HepG2 (cell line): Measurements from ENCODE around the gene MEF2D. TPM values are rescaled to one million over a fixed set of nuclear protein-coding genes. Genes with fewer than 3 reads are reported as not detected.

Experiments used
- ATAC-seq: fragments of 200-7000 bp; cut with Tn5 transposase; 3 replicates; pipeline ENCODE4 v1.9.1; 2020; ENCODE audit warnings: mild to moderate bottlenecking, moderate library complexity
- BruUV-seq: library from RNA; stranded (reverse); fragments of 400-500 nt; replicated peaks from 2 replicates; lab custom pipeline; 2021; lab: Mats Ljungman, UMichigan
- CTCF ChIA-PET: fragments of 300-600 bp; formaldehyde crosslinking; extraction: SDS; loops from one replicate; lab custom pipeline; 2021; ENCODE audit warnings: low total read pairs, inconsistent platforms, low intra/inter-chr PET ratio; lab: Yijun Ruan, JAX
- POLR2A ChIA-PET: fragments of 350-600 bp; sonication (Branson Sonifier 250); formaldehyde crosslinking; loops from one replicate; lab custom pipeline; 2020; ENCODE audit warnings: antibody characterized with exemption, inconsistent platforms; lab: Yijun Ruan, JAX
- DNase-seq: peaks from one replicate; pipeline ENCODE4 v3.0.0-alpha.2; 2015; ENCODE audit warnings: low spot score
- FAIRE-seq: peaks from 3 replicates; lab custom pipeline; 2011; peaks lifted over from hg19 to GRCh38; lab: Jason Lieb, UNC
- H2AFZ ChIP-seq: one replicate; pipeline ENCODE4 v1.6.1; 2011; ENCODE audit warnings: low read length, inconsistent platforms
- H3K27ac ChIP-seq: fragments of 300-600 bp; 3 replicates; pipeline ENCODE4 v1.8.0; 2011; ENCODE audit warnings: mixed run types, mild to moderate bottlenecking, mixed read lengths, low read length, inconsistent platforms; ENCODE audit not compliant: insufficient read depth; ENCODE audit errors: extremely low read length
- H3K27me3 ChIP-seq, 2 experiments: fragments of 200-600 bp in 1 of 2; 2 replicates in 1 of 2; 3 replicates in 1 of 2; pipeline versions ENCODE4 v1.6.0 to v1.8.0; 2011; ENCODE audit warnings: low read length in 2 of 2, mild to moderate bottlenecking in 2 of 2, moderate library complexity in 2 of 2, inconsistent platforms in 1 of 2; ENCODE audit not compliant: insufficient read depth in 2 of 2, control insufficient read depth in 1 of 2
- H3K36me3 ChIP-seq, 2 experiments: fragments of 200-600 bp in 1 of 2; replicated peaks in 1 of 2; 2 replicates in 1 of 2; 3 replicates in 1 of 2; pipeline versions ENCODE4 v1.5.1 to v1.8.0; 2011; ENCODE audit warnings: low read length in 2 of 2, inconsistent platforms in 1 of 2; ENCODE audit not compliant: insufficient read depth in 2 of 2, control insufficient read depth in 1 of 2
- H3K4me1 ChIP-seq: 2 replicates; pipeline ENCODE4 v1.5.1; 2012; ENCODE audit warnings: low read length, inconsistent platforms; ENCODE audit not compliant: insufficient read depth
- H3K4me2 ChIP-seq: 2 replicates; pipeline ENCODE4 v1.6.0; 2011; ENCODE audit warnings: low read depth, low read length, inconsistent platforms
- H3K4me3 ChIP-seq, 3 experiments: fragments of 200-600 bp in 1 of 3; sonication (generic), shearing (Covaris generic) in 1 of 3; replicated peaks in 1 of 3; 2 replicates each; pipeline ENCODE4 v1.5.1; 2011 to 2016; ENCODE audit warnings: low read length in 3 of 3, inconsistent platforms in 2 of 3, low read depth in 2 of 3, mild to moderate bottlenecking in 2 of 3, control low read depth in 1 of 3, mixed read lengths in 1 of 3; ENCODE audit not compliant: insufficient read depth in 1 of 3
- H3K79me2 ChIP-seq: one replicate; pipeline ENCODE4 v1.6.1; 2011; ENCODE audit warnings: low read length, inconsistent platforms; ENCODE audit not compliant: insufficient read depth
- H3K9ac ChIP-seq: 2 replicates; pipeline ENCODE4 v1.6.0; 2011; ENCODE audit warnings: mild to moderate bottlenecking, low read depth, low read length, inconsistent platforms; ENCODE audit not compliant: insufficient read depth
- H3K9me3 ChIP-seq: 2 replicates; pipeline ENCODE4 v1.5.1; 2012; ENCODE audit warnings: mild to moderate bottlenecking, low read length
- H4K20me1 ChIP-seq: 2 replicates; pipeline ENCODE4 v1.6.0; 2011; ENCODE audit warnings: inconsistent platforms, mild to moderate bottlenecking, low read length, moderate library complexity; ENCODE audit not compliant: insufficient read depth
- EEA1 ChIP-seq: sonication (generic); formaldehyde crosslinking; IDR thresholded peaks from 2 replicates; pipeline ENCODE4 v1.5.1; 2020; ENCODE audit warnings: mild to moderate bottlenecking, missing genetic modification reagents, borderline replicate concordance
- HOXA7 ChIP-seq: sonication (generic); formaldehyde crosslinking; IDR thresholded peaks from 2 replicates; pipeline ENCODE4 v1.8.1; 2022; ENCODE audit warnings: mild to moderate bottlenecking, missing genetic modification reagents, moderate library complexity
- SRF ChIP-seq: IDR thresholded peaks from 2 replicates; pipeline ENCODE4 v1.6.1; 2011; ENCODE audit warnings: mild to moderate bottlenecking, low read depth, low read length, moderate library complexity
- SSRP1 ChIP-seq: IDR thresholded peaks from 2 replicates; pipeline ENCODE4 v1.6.1; 2016; ENCODE audit warnings: control low read depth
- YY1 ChIP-seq: IDR thresholded peaks from 2 replicates; pipeline ENCODE4 v1.6.1; 2011; ENCODE audit warnings: low read length, low read depth, moderate library complexity, mild to moderate bottlenecking; ENCODE audit not compliant: insufficient read depth, insufficient replicate concordance
- ZBTB42 ChIP-seq: sonication (generic); formaldehyde crosslinking; IDR thresholded peaks from 2 replicates; pipeline ENCODE4 v1.5.0; 2020; ENCODE audit warnings: mild to moderate bottlenecking, missing genetic modification reagents
- ZNF567 ChIP-seq: sonication (generic); formaldehyde crosslinking; IDR thresholded peaks from 2 replicates; pipeline ENCODE4 v1.8.1; 2023; ENCODE audit warnings: mild to moderate bottlenecking, missing genetic modification reagents, borderline replicate concordance
- ZNF713 ChIP-seq: sonication (generic); formaldehyde crosslinking; IDR thresholded peaks from 2 replicates; pipeline ENCODE4 v1.4.0; 2020; ENCODE audit warnings: mild to moderate bottlenecking, missing genetic modification reagents
- WGBS: methylation state at CpG from one replicate; pipeline ENCODE4 v1.1.6; 2017; ENCODE audit warnings: low lambda C conversion rate; 5-methylcytosine and 5-hydroxymethylcytosine counted together
- in situ Hi-C: cut with HindIII; loops from 2 replicates; pipeline ENCODE4 v1.10.0; 2017; ENCODE audit warnings: low pct_unique_long_range_greater_than_20kb; ENCODE audit not compliant: extremely low pct_ligation_motif_present
- intact Hi-C: fragments of 100-400 bp; cut with micrococcal nuclease; formaldehyde crosslinking; loops from one replicate; pipeline ENCODE4 v1.10.0; 2022; ENCODE audit not compliant: unreplicated experiment
- polyA plus RNA-seq, 8 experiments: library from polyadenylated mRNA; depleted of rRNA in 3 of 8; stranded (reverse) in 7 of 8; unstranded in 1 of 8; fragments of >200 nt; fragmentation: Illumina TruSeq in 4 of 8; extraction: Trizol in 4 of 8; gene quantifications; 2 replicates each; pipeline versions ENCODE4 v1.2.1 to v1.2.3, GENCODE V29; 2011 to 2016; ENCODE audit warnings: low read depth in 4 of 8, missing spikeins in 1 of 8, mixed read lengths in 1 of 8; ENCODE audit not compliant: insufficient read depth in 1 of 8
- total RNA-seq, 5 experiments: library from RNA; depleted of rRNA; stranded (reverse); fragments of >200 nt; fragmentation: Illumina TruSeq; extraction: Trizol; gene quantifications; 2 replicates each; pipeline ENCODE4 v1.2.3, GENCODE V29; 2016; ENCODE audit warnings: low read depth in 1 of 5
- TF ChIP-seq, protein P1 (sequence below): sonication (generic); formaldehyde crosslinking; IDR thresholded peaks from 2 replicates; pipeline ENCODE4 v1.9.0; 2021; ENCODE audit warnings: missing genetic modification reagents, mild to moderate bottlenecking, borderline replicate concordance

MEF2D gene
- total and polyA plus RNA-seq, 2 of the 13 experiments (the other 11 are each of a cell fraction or from before 2014, with no cell fraction given), result 1.6 to 3.9 TPM

DNA sequence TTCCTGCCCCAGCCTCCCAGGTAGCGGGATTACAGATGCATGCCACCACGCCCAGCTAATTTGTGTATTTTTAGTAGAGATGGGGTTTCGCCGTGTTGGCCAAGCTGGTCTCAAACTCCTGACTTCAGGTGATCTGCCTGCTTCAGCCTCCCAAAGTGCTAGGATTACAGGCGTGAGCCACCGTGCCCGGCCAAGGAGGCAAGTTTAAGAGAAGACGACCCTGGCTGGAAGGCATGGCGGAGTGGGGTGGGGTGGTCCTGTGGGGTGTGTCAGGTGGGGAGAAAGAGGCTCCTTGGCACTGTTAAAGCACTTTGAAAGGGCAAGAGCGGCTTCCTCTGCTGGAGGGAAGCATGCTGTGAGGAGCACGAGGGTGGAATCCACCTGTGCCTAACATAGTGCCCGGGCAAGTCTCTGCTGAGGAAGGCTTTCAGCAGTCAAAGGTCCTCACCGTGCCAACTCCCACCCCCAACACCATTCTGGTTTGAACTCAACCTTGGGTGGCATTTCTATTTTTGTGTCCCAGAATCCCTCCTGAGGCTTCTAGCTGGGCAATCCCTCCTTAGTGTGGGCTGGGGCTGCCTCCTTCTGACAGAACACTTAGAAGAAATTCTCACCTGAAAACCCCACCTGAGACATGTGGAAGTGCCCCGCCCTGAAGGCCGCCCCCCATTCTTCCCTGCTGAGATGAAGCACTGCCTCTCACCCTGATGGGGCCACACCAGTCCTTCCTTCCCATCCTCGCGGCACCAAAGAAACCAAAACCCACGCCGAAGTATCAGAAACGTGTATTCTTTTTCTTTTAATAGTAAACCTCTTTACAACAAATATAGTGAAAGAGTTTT is 37.4 kb downstream of the MEF2D start:
- Histone ChIP-seq H3K4me3 (no peak overlapping the region), H3K4me1 (peaks cover 31% of the 10 kb centered on the region), H3K9me3 (no peaks in the 10 kb centered on the region), H3K79me2 (no peaks in the 10 kb centered on the region), H3K9ac (no peak overlapping the region), H4K20me1 (no peaks in the 10 kb centered on the region), H3K27ac (no peak overlapping the region), H3K36me3 (peaks cover 3 to 7% of the 10 kb centered on the region in 2 experiments; a peak in 3 of 5 replicates), H3K27me3 (no peaks in the 10 kb centered on the region), H3K4me2 (no peak overlapping the region), H2AFZ (no peak overlapping the region)
- FAIRE-seq (no peak), DNase-seq (no peak), ATAC-seq (no peak)
- in situ Hi-C loops, result no loop called here
- TF ChIP-seq EEA1 (no peak), HOXA7 (CRISPR knock-in tag) (no peak), ZNF713 (CRISPR knock-in tag) (no peak), SRF (no peak), SSRP1 (CRISPR knock-in tag) (no peak), ZNF567 (no peak), YY1 (no peak), ZBTB42 (CRISPR knock-in tag) (no peak)
- TF ChIP-seq, protein P1, sequence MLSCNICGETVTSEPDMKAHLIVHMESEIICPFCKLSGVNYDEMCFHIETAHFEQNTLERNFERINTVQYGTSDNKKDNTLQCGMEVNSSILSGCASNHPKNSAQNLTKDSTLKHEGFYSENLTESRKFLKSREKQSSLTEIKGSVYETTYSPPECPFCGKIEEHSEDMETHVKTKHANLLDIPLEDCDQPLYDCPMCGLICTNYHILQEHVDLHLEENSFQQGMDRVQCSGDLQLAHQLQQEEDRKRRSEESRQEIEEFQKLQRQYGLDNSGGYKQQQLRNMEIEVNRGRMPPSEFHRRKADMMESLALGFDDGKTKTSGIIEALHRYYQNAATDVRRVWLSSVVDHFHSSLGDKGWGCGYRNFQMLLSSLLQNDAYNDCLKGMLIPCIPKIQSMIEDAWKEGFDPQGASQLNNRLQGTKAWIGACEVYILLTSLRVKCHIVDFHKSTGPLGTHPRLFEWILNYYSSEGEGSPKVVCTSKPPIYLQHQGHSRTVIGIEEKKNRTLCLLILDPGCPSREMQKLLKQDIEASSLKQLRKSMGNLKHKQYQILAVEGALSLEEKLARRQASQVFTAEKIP (CRISPR knock-in tag), result no peak
- intact Hi-C loops, result no loop called here
- 93% methylated on average over 20 of the region's 20 CpGs for WGBS
- ChIA-PET CTCF (no interaction called here), POLR2A (no interaction called here)
- no TSS peak for BruUV-seq
